GM21717 (cell line): ENCODE data around the gene PCK2.
A peak's percentile ranks its signal among the peaks of the same experiment; 100 is the strongest.

Experiments
- ATAC-seq: cut with Tn5 transposase; IDR thresholded peaks from one replicate; pipeline ENCODE4 v1.9.1; 2021; ENCODE audit warnings: mild to moderate bottlenecking, moderate library complexity; ENCODE audit not compliant: unreplicated experiment

PCK2 gene

GRCh38 chr14:24135834-24136683 lies 41.9 kb downstream of the PCK2 start, which contains the start of gene PSME1:
Gene PSME1 (plus strand): TSS chr14:24136194. CDS start chr14:24136263, 69 bp downstream.
- ATAC-seq, result peak; percentile 57

- ATAC-seq, result no peak
Measured at GRCh38 chr14:24136684-24137528, 42.8 kb downstream of the PCK2 start.

- ATAC-seq, result no peak
Measured at GRCh38 chr14:24137529-24138395, 43.7 kb downstream of the PCK2 start.

GRCh38 chr14:24138396-24139271 lies 44.5 kb downstream of the PCK2 start:
- no peak for ATAC-seq

GRCh38 chr14:24139272-24139934 lies 45.3 kb downstream of the PCK2 start:
- no peak for ATAC-seq

GRCh38 chr14:24141097-24141880 lies 47.2 kb downstream of the PCK2 start, which contains the start of gene EMC9:
Gene EMC9 (minus strand): TSS chr14:24141591. CDS start chr14:24141304, 287 bp downstream.
- ATAC-seq, result peak; percentile 70

- no peak for ATAC-seq
Measured at GRCh38 chr14:24143511-24143910, 49.4 kb downstream of the PCK2 start.

GRCh38 chr14:24144451-24144850 lies 50.3 kb downstream of the PCK2 start:
- no peak for ATAC-seq

- ATAC-seq, result no peak
Measured at GRCh38 chr14:24145219-24145618, 51.1 kb downstream of the PCK2 start.

- ATAC-seq, result no peak
Measured at GRCh38 chr14:24145690-24146452, 51.8 kb downstream of the PCK2 start.

GRCh38 chr14:24146453-24146977 lies 52.4 kb downstream of the PCK2 start, which contains the start of gene PSME2:
Gene PSME2 (minus strand): TSS chr14:24146610. CDS start chr14:24146581, 29 bp downstream.
- ATAC-seq, result peak; percentile 59

- peak; percentile 75 for ATAC-seq
Measured at GRCh38 chr14:24146978-24147760, 53.1 kb downstream of the PCK2 start, which contains the start of gene RNF31. Gene RNF31 (plus strand): TSS chr14:24147498. CDS start chr14:24147699, 201 bp downstream.

GRCh38 chr14:24147761-24148428 lies 53.8 kb downstream of the PCK2 start:
- no peak for ATAC-seq

- ATAC-seq, result no peak
Measured at GRCh38 chr14:24149302-24149969, 55.3 kb downstream of the PCK2 start.

GRCh38 chr14:24150061-24150460 lies 56.0 kb downstream of the PCK2 start:
- ATAC-seq, result no peak
